NCI-H1436 (cell line): ENCODE results near the gene MEX3D.

ENCODE experiments used
- DNase-seq: peaks from one replicate; lab custom pipeline; 2025; lab: John Stamatoyannopoulos, UW

Gene MEX3D

DNA sequence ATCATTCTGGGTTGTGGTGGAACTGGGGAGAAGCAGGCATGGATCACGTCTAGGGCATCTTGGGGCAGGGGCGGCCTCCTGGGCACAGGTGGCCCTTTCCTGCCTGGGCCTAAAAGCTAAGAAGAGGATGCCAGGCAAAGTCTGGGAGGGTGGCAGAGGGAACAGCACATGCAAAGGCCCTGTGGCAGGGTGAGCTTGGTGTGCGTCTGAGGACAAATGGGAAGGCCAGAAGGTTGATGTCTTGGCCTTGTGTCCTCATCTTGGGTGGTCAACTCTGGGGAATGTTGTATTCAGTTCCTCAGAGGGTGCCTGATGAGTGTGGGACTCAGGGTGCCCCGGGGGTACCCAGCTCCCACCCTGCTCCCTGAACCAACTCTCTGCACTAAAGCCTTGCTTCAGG lies 49.7 kb downstream of the MEX3D start:
- no peak for DNase-seq

DNA sequence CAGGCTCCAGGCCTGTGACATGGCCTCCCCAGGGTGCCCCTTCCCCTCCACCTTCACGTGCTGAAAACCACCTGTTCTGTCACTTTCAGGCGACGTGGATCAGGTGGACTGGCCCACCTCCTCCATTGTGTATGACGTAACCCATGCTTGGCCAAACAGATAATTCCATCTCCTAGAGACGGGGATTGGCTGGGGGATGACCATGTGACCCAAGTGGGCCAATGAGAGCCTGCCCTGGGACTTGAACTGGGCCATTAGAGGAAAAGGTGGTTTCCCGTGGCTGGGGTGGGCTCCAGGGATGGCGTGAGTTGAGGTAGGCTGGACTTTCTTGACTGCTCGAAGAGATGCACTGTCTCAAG lies 51.8 kb downstream of the MEX3D start:
- DNase-seq, result peak; percentile 20

DNA sequence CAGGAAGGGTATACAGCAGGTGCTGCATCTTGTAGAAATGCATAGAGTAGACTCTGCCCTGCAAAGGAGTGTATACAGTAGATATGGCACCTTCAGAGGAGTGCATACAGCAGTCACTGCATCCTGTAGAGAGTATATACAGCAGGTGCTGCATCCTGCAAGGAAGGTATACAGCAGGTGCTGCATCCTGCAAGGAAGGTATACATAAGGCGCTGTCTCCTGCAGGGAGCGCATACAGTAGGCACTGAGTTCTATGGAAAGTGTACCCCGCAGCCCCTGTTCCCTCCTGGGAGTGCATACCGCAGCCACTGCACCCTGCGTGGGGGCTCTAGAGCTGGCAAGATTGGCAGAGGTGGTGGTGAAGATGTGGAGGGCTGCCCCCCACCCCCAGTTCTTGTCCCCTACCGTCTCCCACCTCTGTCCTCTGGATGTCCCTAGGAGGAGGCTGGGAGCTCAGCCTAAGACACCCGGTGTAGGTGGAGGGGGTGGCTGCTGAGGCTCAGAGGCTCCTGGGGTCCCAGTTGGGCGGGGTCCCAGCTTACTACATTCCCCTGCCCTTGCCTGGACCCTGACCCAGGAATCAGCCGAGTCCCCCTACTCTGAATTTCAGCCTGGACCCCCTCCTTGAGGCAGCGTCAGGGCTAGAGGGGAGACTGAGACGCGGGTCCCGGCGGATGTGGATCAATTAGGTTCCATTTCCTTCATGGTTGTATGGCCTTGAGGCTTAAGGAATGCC lies 53.0 kb downstream of the MEX3D start:
- DNase-seq, result no peak

DNA sequence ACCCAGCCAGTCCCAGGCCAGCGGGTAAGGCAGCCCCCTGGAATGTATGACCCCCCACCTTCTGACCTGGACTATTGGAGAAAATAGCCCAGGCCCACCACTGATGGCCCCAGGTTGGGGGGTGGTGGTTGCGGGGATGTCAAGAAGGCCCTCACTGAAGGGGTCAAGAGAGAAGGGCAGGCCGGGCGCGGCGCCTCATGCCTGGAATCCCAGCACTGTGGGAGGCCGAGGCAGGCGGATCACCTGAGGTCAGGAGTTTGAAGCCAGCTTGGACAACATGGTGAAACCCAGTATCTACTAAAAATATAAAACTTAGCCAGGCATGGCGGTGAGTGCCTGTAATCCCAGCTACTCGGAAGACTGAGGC lies 53.8 kb downstream of the MEX3D start:
- DNase-seq, result no peak

DNA sequence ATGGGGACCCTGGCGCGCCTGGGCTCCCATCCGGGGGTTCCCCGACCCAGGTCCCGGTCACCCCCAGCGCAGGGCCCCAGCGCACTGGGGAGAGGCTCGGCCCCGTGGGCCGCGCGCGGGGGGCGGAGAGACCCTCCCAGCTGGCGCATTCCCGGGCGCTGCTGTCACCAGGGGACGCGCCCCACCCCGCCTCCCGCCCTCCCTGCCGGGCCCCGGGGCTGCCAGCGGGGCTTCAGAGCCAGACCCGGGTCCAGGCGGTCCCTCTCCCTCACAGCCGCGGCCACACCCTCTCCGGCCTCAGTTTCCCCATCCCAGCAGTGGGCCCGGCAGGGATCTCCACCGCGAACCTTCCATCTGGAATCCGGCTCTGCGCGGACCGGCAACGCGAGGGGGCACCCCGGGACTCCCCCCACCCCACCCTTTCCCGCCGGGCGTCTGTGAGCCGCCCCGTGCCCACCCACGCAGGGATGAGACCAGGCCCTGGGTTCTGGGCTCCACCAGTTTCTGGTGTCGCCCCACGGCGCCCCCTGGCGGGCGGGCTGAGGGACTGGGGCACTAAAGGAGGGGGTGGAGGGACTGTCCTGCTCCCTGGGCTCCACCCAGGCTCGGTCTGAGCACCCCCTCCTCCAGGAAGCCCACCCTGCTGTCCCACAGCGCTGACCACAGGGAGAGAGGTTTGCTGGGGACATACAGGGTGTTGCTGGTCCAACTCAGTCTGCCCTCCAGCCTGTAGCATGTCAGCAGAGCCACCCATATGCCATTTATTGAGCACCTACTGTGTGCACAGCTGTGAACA lies 54.4 kb downstream of the MEX3D start:
- DNase-seq, result no peak

DNA sequence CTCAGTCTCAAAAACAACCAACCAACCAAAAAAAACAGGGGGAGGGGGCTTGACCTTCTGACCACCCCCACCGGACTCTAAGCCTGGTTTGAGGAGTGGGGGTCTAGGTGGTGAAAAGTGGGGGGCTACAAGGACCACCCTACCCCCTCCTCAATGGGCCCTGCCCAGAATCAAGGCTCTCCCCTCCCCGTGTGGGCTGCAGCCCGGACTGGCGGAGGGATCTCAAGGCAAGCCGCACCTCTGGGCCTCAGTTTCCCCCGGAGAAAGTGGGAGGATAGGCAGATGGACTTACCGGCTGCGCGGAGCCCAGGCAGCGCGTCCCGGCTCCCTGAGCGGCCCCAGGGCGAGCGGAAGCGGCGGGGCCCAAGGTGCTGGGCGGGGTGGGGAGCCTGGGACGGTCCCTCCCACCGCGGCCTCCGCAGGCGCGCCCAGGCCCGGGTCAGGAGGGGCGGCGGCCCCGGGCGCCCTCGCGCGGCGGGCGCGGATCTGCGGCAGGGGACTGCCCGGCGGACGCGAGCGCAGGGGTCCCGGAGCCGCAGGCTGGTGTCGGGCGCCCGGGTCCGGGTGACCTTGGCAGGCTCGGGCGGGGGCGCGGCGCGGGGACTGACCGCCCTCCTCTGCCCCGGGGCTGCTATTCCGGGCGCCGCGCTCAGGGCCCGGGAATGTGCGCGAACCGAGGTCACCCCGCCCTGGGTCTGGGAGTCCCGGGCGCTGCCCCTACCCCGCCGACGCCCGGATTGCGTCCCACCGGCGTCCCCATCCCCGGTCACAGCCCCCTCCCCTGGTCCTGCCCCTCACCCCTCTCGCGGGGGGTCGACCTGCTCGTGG lies 55.2 kb downstream of the MEX3D start, which contains the start of gene ADAMTSL5:
Gene ADAMTSL5, minus strand, starts transcription at position 349 of the 828 bp plus-strand sequence. CDS start 2,076 bp downstream, outside the sequence.
- no peak for DNase-seq

DNA sequence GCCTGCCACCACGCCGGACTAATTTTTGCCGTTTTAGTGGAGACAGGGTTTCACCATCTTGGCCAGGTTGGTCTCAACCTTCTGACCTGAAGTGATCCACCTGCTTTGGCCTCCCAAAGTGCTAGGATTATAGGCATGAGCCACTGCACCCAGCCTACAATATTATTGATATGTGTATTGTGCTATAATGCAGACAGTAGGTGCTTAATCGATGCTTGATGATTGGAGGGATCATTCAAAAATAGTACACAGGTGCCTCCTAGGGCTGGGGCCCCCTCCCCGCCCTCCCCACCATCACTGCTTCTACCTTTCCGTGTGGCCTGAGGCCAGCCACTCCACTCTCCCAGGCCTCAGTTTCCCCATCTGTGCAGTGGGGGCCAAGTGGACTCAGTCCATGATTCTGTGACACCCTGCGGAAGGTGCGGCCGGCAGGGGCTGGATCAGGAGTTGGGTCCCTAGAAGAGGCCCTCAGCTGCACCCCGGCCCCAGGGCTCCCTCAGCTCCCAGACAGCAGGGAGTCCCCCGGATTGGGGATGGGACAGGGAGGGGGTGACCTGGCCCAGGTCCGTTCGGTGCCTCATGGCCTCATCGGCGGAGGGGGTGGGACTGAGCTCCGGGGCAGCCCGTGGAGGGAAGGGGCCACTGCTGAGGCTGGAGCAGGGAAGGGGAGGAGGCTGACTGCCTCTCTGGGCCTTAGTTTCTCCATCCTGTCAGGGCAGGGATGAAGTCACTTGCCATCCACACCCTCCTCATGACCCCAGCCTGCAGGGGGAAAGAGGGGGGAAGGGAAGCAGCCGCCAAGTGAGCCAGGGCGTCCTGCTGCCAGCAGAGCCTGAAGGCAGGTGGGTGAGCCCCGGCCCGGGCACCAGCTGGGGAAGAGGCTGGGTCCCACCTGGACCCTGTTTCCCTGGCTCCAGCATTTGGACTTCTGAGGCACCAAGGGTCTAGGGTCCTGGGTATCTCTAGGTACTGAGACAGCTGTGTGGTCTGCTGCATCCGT lies 56.5 kb downstream of the MEX3D start:
- DNase-seq, result no peak

DNA sequence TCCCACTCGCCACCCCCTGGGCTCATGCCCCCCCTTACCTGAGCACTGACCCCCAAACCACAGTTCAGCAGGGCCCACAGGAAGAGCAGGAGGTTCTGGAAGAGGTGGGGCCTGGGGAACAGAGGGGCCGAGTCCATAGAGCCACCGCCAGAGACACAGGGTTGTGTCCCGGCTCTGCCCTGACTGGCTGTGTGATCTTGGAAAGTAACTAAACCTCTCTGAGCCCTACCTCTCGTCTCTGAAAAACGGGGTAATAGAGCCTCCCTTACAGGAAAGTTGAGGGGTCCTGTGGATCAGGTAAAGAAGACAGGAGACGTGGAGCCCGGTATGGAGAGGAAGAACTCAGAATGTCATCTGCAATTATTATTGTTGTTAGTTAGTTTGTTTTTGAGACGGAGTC lies 57.3 kb downstream of the MEX3D start:
- no peak for DNase-seq

DNA sequence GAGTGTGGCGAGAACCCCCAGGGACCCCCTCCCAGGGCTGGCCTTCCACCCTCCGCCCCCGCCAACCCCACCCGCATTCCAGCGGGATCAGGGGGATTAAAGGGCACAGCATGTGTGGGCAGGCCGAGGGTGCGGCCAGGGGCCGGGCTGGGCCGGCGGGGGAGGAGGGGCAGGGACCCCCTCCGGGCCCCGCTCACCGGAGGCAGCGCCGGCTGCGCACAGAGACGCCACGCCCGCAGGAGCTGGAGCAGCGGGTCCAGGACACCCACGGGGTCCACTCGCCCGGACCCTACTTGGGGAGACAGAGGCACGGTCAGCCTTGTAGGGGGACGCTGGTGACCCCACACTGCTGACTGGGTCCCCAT lies 57.7 kb downstream of the MEX3D start:
- DNase-seq, result no peak

DNA sequence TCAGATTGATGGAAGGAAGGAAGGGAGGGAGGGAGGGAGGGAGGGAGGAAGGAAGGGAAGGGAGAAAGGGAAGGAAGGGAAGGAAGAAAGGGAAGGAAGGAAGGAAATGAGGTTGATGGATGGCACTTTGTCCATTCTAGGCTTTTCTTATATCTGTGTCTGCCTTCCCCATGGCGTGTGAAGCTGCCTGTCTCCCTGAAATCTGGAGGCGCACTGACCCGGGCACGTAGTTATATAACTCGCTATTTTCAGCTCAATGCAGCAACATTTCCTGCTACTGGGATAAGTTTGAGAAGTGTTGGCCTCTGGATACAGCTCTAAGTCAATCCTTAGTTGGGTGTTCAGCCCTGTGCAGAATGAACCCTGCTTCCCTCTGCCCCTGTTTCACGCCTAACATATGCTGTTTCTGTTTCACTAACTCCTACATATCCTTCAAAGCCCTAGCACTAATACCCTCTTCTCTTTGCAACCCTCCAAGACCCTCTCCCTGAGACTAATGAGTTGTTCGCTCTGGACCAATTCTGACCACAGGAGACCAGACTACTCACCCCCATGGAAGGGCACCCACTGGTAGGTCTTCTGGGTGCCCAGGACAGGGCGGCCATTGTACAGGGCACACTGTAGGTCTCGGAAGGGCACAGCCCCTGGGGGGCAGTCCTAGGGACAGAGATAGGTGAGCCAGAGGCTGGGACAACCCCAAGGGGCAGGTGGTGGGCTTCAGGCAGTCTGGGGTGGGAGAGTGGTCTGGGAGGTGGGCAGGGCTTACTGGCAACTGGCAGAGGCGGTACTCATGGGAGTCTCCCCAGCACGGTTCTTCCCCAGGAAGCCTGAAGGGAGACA lies 58.3 kb downstream of the MEX3D start:
- DNase-seq, result no peak

DNA sequence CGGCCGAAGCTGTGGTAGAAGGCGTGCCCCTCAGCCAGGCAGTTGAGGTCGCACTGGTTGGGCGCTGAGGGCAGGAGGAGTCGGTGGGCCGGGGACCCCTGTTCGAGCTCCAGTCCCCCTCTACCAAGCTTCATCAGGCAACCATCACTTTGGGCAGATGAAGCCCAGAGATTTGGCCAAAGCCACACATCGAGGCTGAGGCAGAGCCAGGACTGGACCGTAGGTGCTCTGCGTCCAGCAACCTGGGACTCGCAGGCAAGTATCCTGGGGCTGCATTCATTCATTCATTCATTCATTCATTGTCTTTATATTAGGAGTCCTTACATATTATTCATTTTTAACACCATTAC lies 59.6 kb downstream of the MEX3D start:
- DNase-seq, result no peak

DNA sequence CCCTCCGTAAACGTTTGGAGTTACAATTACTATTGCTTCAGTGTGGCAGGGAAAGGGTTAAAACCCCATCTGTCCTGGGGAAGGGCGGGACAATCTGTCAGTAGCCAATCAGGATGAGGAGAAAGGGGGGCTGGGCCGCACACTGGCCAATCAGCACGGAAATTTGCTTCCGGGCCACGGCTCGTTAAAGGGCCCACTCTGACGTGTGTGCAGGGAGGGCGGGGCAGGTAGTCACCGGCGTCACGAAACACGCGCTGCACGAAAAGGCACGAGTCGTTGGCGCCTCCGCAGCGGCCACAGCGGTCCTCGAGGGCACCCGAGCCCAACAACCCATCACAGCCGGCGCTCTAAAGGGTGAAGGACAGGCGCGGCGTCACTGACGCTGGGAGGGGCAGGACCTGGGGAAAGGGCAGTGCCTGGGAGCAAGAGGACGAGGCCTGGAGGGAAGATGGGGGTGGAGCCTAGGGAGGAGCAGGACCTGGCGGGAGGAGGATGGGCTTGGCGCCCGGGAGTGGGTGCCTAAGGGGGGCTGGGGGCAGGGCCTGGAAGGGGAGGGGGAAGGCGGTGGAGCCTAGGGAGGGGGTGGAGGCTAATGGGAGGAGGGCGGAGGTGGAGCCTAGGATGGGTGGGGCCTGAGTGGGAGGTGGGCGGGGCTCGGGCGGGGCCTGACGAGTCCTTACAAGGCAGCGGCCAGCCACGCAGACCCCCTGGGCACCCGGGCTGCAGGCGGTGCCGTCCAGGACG lies 60.2 kb downstream of the MEX3D start:
- DNase-seq, result peak; percentile 93

DNA sequence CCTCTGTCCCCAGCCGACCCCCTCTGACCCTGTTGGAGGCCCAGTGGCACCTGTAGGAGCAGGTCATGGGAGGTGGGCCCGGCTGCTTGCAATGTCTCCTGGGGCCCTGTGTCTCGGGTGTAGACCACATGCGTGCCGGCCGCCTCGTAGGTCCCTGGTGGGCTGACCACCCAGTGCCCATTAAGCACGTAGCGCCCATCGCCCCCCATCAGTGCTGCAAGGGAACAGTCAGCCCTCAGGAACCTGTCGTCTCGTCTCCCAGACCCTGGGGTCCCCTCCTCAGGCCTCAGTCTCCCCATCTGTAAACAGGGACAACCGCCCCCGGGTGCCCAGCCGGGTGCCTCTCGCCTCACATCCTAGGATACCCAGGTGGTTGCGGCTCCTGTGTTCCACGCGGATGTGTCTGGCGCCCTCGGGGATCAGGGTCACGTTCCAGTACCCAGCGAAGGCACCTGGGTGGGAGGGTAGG lies 60.9 kb downstream of the MEX3D start:
- DNase-seq, result no peak

DNA sequence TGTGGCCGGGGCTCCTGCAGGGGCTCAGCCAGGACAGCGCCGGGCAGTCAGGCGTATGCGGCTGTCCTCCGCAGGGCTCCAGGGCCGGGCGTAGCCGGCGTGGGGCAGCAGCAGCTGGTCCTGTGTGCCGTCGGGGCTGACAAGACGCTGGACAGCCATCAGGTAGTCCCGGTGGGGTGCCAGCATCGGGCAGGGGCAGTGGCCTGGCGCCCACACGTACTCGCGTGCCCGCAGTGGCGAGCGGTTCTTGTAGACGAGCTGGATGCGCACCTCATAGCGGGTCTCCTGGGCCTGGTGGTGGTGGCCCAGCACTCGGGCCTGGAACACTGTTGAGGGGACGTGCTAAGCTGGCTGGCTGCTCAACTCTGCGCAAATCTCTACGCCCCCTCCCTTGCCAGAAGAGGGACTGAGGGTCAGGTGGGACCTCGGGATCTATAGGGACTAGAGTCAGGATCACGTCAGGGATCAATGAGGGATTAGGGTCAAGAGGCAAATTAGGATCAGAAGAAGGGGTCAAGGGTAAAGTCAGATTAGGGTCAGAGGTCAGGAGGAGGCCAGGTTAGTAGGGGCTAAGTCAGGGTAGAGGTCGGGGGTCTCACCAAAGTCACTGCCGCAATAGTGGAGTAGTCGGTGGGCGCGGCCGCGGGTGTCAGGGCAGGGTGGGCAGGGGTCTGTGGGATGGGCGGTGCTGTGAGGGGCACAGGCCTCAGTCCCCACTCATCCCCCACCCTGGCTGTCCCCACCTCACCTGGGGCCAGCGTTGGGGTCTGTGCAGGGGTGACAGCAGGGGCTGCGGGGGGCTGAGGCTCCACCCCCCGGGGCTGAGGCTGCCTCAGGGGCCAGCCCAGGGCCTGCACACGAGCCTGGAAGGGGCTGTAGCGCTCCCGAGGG lies 61.9 kb downstream of the MEX3D start:
- DNase-seq, result no peak

DNA sequence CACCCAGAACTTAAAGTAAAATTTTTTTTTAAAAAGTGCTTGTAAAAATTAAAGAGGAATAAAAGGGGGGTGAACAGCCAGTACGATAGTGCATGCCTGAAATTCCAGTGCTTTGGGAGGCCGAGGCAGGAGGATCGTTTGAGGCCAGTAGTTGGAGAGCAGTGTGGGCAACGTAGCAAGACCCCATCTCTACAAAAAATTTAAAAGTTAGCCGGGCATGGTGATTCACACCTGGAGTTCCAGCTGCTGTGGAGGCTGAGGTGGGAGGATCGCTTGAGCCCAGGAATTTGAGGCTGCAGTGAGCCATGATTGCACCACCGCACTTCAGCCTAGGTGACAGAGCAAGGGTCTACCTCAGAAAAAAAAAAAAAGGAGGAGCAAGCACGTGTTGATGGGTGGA lies 63.1 kb downstream of the MEX3D start:
- no peak for DNase-seq
